ENCODE data around the gene SERPINB13. TPM values are rescaled to one million over a fixed set of nuclear protein-coding genes. Genes with fewer than 3 reads are reported as not detected.

Gene SERPINB13
- total RNA-seq, 4 donors from 2014 or later = 168 to 354 (median 201) TPM

DNA sequence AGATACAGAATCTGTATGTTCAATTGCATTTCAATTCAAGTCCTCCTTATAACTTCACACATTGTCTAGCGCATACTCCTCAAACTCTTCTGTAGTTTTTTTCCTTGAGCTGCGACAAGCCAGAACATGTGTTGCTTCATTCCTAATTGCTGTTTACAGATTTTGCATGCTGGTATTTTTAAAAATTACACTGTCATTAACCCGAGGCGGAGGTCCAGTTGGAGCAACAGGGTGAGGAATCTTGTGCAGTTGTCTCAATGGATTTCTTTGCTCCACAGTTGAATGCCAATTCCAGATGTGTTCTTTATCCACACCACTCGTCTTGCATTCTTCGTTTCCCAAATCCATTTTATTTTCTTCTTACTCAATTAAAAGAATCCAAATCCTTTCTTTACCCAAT is 16.4 kb upstream of the SERPINB13 start:
- Histone ChIP-seq H3K36me3 (no peaks in the 10 kb centered on the region), H3K27ac (peak overlapping the region in 1 of 4 donors; percentile 34), H3K27me3 (no peaks in the 10 kb centered on the region), H3K4me3 (no peak overlapping the region), H3K4me1 (peaks cover 0 to 28% (median 6%) of the 10 kb centered on the region in 3 donors), H3K9me3 (no peaks in the 10 kb centered on the region)
- no peak for TF ChIP-seq POLR2A (IDR thresholded peaks at IDR 0.05)
- TF ChIP-seq, protein P1, sequence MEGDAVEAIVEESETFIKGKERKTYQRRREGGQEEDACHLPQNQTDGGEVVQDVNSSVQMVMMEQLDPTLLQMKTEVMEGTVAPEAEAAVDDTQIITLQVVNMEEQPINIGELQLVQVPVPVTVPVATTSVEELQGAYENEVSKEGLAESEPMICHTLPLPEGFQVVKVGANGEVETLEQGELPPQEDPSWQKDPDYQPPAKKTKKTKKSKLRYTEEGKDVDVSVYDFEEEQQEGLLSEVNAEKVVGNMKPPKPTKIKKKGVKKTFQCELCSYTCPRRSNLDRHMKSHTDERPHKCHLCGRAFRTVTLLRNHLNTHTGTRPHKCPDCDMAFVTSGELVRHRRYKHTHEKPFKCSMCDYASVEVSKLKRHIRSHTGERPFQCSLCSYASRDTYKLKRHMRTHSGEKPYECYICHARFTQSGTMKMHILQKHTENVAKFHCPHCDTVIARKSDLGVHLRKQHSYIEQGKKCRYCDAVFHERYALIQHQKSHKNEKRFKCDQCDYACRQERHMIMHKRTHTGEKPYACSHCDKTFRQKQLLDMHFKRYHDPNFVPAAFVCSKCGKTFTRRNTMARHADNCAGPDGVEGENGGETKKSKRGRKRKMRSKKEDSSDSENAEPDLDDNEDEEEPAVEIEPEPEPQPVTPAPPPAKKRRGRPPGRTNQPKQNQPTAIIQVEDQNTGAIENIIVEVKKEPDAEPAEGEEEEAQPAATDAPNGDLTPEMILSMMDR (IDR thresholded peaks at IDR 0.05) = no peak
- intact Hi-C loops (cut with DNase I) = no loop called here
- WGBS, 2 donors = 29 to 40% methylated on average over 6 of the region's 6 CpGs
- DNase-seq = no peak

DNA sequence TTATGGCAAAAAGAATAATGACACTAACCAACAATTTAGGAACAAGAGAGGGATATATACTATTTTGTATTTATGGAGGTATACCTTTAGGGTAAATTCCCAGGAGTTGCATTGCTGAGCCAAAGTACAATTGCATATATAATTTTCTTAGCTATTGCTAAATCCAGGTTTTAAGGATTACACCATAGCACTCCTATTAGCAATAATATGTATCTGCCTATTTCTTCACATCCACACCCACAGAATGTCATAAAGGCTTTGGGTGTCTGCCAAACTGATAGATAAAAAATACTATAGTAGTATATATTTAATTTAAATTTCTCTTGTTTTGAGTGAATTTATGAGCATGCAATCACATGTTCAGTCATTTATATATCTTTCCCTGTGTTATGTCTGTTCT is 11.5 kb upstream of the SERPINB13 start:
- no peak for TF ChIP-seq POLR2A (IDR thresholded peaks at IDR 0.05)
- TF ChIP-seq, protein P1 (IDR thresholded peaks at IDR 0.05) = no peak
- Histone ChIP-seq H3K27ac (peak overlapping the region in 2 of 4 donors; percentile 16 to 27), H3K4me1 (peaks cover 0 to 32% (median 0%) of the 10 kb centered on the region in 3 donors), H3K9me3 (no peaks in the 10 kb centered on the region), H3K36me3 (no peaks in the 10 kb centered on the region), H3K27me3 (no peaks in the 10 kb centered on the region), H3K4me3 (no peak overlapping the region)
- no peak for DNase-seq
- intact Hi-C loops (cut with DNase I) = loop anchor here (5.0 kb wide), 1 partner anchor 53 kb away; no protein-coding TSS in a partner anchor

DNA sequence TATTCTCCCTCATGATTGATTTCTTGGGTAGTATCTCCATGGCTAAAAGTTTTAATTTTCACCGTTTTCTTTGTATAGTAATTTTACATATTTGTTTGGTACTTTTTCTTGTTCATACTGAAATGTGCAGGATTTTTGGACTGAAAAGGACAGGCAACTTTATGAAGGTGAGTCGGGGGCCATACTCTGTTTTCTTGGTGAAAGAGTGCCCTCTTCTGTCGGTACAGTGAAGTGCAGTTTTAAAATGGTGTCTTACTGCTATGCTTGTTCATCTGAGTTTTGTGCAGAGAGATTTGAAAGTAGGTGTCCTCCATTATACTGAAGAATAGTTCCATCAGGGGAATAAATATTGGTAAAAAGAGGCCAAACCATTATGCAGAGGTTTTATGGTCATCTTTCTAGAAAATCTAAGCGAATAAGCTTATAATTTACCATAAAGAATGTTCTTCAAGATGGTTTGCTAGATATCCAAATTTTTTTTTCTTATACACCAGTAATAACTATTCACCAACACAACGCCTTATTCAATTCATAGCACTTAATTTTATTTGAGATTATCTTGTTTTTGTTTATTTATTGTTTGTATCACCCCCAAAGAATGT is 8.7 kb upstream of the SERPINB13 start:
- Histone ChIP-seq H3K9me3 (no peaks in the 10 kb centered on the region), H3K36me3 (no peaks in the 10 kb centered on the region), H3K27me3 (no peaks in the 10 kb centered on the region), H3K27ac (peak overlapping the region in 2 of 4 donors; percentile 7 to 12), H3K4me1 (peaks cover 0 to 26% (median 0%) of the 10 kb centered on the region in 3 donors), H3K4me3 (no peak overlapping the region)
- intact Hi-C loops (cut with DNase I) = loop anchor here (5.0 kb wide), 1 partner anchor 56 kb away; no protein-coding TSS in a partner anchor
- TF ChIP-seq, protein P1 (IDR thresholded peaks at IDR 0.05) = peak; percentile 34 to 88 (median 75)
- no peak for TF ChIP-seq POLR2A (IDR thresholded peaks at IDR 0.05)
- no peak for DNase-seq
- WGBS, 2 donors = 6 to 15% methylated on average over 5 of the region's 5 CpGs

DNA sequence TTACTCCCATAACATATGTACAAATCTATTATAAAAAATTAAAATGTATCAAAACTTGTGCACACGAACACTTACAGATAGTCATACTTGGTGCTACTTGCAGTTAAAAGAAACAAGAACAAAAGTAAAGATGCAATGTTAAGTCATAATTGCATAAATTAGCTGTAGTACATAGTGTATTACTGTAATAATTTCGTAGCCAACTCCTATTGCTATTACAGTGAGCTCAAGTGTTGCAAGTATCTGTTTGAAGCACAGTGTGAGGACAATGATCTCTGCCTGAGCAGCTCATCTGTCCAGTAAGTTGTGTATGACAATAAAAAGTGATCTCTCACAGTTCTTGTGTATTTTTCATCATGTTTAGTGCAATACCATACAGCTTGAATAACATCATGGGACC is 7.5 kb upstream of the SERPINB13 start:
- Histone ChIP-seq H3K36me3 (no peaks in the 10 kb centered on the region), H3K27me3 (no peaks in the 10 kb centered on the region), H3K9me3 (no peaks in the 10 kb centered on the region), H3K27ac (no peak overlapping the region), H3K4me1 (peaks cover 0 to 38% (median 4%) of the 10 kb centered on the region in 3 donors), H3K4me3 (no peak overlapping the region)
- intact Hi-C loops (cut with DNase I) = loop anchor here (5.0 kb wide), 1 partner anchor 57 kb away; no protein-coding TSS in a partner anchor
- TF ChIP-seq POLR2A (IDR thresholded peaks at IDR 0.05) = no peak
- TF ChIP-seq, protein P1 (IDR thresholded peaks at IDR 0.05) = no peak
- no peak for DNase-seq
- WGBS, 2 donors = 51 to 64% methylated on average over 2 of the region's 2 CpGs

DNA sequence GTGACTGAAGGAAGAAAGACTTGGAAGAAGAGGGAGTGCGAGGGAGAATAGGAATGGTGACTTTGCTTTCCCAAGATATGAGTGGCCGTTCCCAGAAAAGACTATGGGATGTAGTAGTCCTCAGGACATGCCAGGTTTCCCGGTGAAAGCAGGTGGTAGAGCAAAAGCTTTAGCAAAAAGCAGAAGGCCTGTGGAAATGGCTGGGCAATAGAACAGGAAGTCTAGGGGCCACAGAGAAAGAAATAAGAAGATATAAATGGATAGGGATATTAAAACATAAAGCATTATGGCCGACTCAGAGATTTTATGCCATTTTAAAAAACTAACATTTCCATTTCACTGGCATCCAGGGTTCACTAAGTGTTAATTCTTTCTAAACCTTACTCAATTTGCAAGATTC is 1.2 kb upstream of the SERPINB13 start:
- intact Hi-C loops (cut with DNase I) = no loop called here
- WGBS, 2 donors = 37 to 54% methylated on average over 4 of the region's 4 CpGs
- Histone ChIP-seq H3K36me3 (peaks cover 0 to 19% (median 0%) of the 10 kb centered on the region in 3 donors), H3K9me3 (no peaks in the 10 kb centered on the region), H3K27ac (peak overlapping the region; percentile 69 to 90 (median 84)), H3K4me3 (no peak overlapping the region), H3K27me3 (no peaks in the 10 kb centered on the region), H3K4me1 (peaks cover 0 to 57% (median 12%) of the 10 kb centered on the region in 3 donors)
- no peak for TF ChIP-seq POLR2A (IDR thresholded peaks at IDR 0.05)
- TF ChIP-seq, protein P1 (IDR thresholded peaks at IDR 0.05) = no peak
- DNase-seq = no peak

Measured in esophagus squamous epithelium (tissue), 5 donors.